Peyer's patch (tissue), 4 donors: ENCODE results near the gene DNASE2B.

Source experiments
- CTCF ChIP-seq, 6 experiments: fragments of 450-650 bp in 4 of 6; fragments of 200-600 bp in 2 of 6; sonication (generic) in 1 of 6; IDR thresholded peaks; one replicate each; pipeline ENCODE4 v1.5.1; 2017 to 2019; ENCODE audit warnings: antibody characterized with exemption in 6 of 6, mild to moderate bottlenecking in 3 of 6, moderate library complexity in 1 of 6
- POLR2A ChIP-seq, 2 donors: fragments of 450-650 bp; IDR thresholded peaks; one replicate each; pipeline ENCODE4 v1.5.1; 2017; ENCODE audit warnings: antibody characterized with exemption in 2 of 2, mild to moderate bottlenecking in 2 of 2, moderate library complexity in 2 of 2

DNA sequence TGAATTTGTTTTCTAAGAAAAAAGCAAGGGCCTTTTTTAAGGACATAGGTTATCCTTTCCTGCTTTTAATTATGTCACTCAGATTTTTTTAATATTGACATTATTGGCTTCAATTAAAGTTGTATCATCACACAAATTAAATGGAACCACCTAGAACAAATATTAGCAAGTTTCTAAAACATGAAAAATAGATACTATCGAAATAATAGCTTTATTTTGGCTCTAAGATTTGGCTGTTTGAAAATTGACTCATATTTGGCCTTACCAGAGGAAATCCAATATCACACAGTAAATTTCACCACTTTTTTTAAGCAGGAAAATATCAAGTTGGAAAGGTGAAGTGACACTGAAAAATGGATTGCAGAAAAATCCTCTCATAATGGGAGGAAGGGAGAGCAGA is 9.2 kb downstream of the DNASE2B start:
- TF ChIP-seq POLR2A (IDR thresholded peaks at IDR 0.05), result no peak
- no peak for TF ChIP-seq CTCF (IDR thresholded peaks at IDR 0.05)
